ENCODE data around the gene EDEM2.

GRCh38 chr20:35122756-35123405, 24.3 kb downstream of the EDEM2 start:
- TF ChIP-seq CTCF (IDR thresholded peaks at IDR 0.05) (no peak), EZH2 (IDR thresholded peaks at IDR 0.05; ENCODE audit: borderline replicate concordance, insufficient read depth, low read depth, low read length, poor library complexity, severe bottlenecking) (no peak)
